Ascending aorta (tissue), 2 donors: Measurements from ENCODE around the gene CCNI. TPM values are rescaled to one million over a fixed set of nuclear protein-coding genes. Genes with fewer than 3 reads are reported as not detected.

ENCODE experiments used
- DNase-seq, 2 donors: peaks; one replicate each; pipeline ENCODE4 v3.0.0-alpha.2; 2019; ENCODE audit warnings: low spot score in 2 of 2
- H3K27ac ChIP-seq, 2 donors: fragments of 200-600 bp; sonication (generic); one replicate each; pipeline ENCODE4 v1.5.1; 2016 to 2017; ENCODE audit warnings: mild to moderate bottlenecking in 1 of 2
- H3K27me3 ChIP-seq: fragments of 200-600 bp; sonication (generic); one replicate; pipeline ENCODE4 v1.5.1; 2017
- H3K36me3 ChIP-seq, 2 donors: fragments of 200-600 bp; sonication (generic); one replicate each; pipeline ENCODE4 v1.5.1; 2016
- H3K4me1 ChIP-seq, 2 donors: fragments of 200-600 bp; sonication (generic); one replicate each; pipeline ENCODE4 v1.5.1; 2016 to 2017; ENCODE audit warnings: mild to moderate bottlenecking in 1 of 2
- H3K4me3 ChIP-seq, 2 donors: fragments of 200-600 bp; sonication (generic); one replicate each; pipeline ENCODE4 v1.5.1; 2016 to 2017; ENCODE audit warnings: mild to moderate bottlenecking in 1 of 2
- H3K9me3 ChIP-seq, 2 donors: fragments of 200-600 bp; sonication (generic); one replicate each; pipeline ENCODE4 v1.5.1; 2016
- CTCF ChIP-seq, 3 experiments: fragments of 200-600 bp in 2 of 3; fragments of 450-650 bp in 1 of 3; sonication (generic) in 2 of 3; IDR thresholded peaks; one replicate each; pipeline ENCODE4 v1.5.1; 2016 to 2019; ENCODE audit warnings: antibody characterized with exemption in 3 of 3, mild to moderate bottlenecking in 1 of 3, moderate library complexity in 1 of 3
- intact Hi-C: fragments of 100-400 bp; cut with DNase I; formaldehyde crosslinking; loops from one replicate; pipeline ENCODE4 v1.15.1; 2023
- total RNA-seq: library from RNA; depleted of rRNA; stranded (reverse); fragments of >200 nt; gene quantifications from one replicate; pipeline ENCODE4 v1.1.0, GENCODE V29; 2016

CCNI gene
- total RNA-seq, 1 donor from 2014 or later: 140 TPM

- intact Hi-C loops: loop anchor here (5.0 to 10.0 kb wide), 2 partner anchors 644 to 1357 kb away; partner anchors contain the start of genes SHROOM3 and USO1
- TF ChIP-seq CTCF (IDR thresholded peaks at IDR 0.05): no peak
Measured at GRCh38 chr4:77079281-77079680, 3.5 kb upstream of the CCNI start.

GRCh38 chr4:77078401-77078800, 2.6 kb upstream of the CCNI start:
- Histone ChIP-seq H3K36me3 (no peaks in the 10 kb centered on the region), H3K9me3 (no peaks in the 10 kb centered on the region), H3K27ac (no peak overlapping the region), H3K4me1 (peaks cover 0 to 4% of the 10 kb centered on the region in 2 donors), H3K4me3 (no peak overlapping the region), H3K27me3 (no peaks in the 10 kb centered on the region)
- no peak for DNase-seq
- intact Hi-C loops: loop anchor here (5.0 to 10.0 kb wide), 2 partner anchors 644 to 1356 kb away; partner anchors contain the start of genes SHROOM3 and USO1
- no peak for TF ChIP-seq CTCF (IDR thresholded peaks at IDR 0.05)

More at GRCh38 chr4:77079281-77079680, 3.5 kb upstream of the CCNI start:
- H3K4me1 ChIP-seq: peaks cover 0 to 4% of the 10 kb centered on the region in 2 donors
- H3K4me3 ChIP-seq: no peak overlapping the region
- H3K27me3 ChIP-seq: no peaks in the 10 kb centered on the region
- no peaks in the 10 kb centered on the region for H3K36me3 ChIP-seq
- no peak overlapping the region for H3K27ac ChIP-seq
- no peaks in the 10 kb centered on the region for H3K9me3 ChIP-seq
- no peak for DNase-seq

- Histone ChIP-seq H3K27me3 (no peaks in the 10 kb centered on the region), H3K9me3 (no peaks in the 10 kb centered on the region), H3K36me3 (no peaks in the 10 kb centered on the region), H3K4me1 (peaks cover 0 to 4% of the 10 kb centered on the region in 2 donors), H3K4me3 (peak overlapping the region; percentile 88 to 97), H3K27ac (peak overlapping the region; percentile 99 to 100)
- intact Hi-C loops: loop anchor here (1.0 to 10.0 kb wide), 4 partner anchors 27 to 1355 kb away; partner anchors contain the start of genes SHROOM3 and USO1
- no peak for DNase-seq
- no peak for TF ChIP-seq CTCF (IDR thresholded peaks at IDR 0.05)
Measured at GRCh38 chr4:77076889-77077635, 1.3 kb upstream of the CCNI start.

- H3K4me3 ChIP-seq: peak overlapping the region; percentile 88 to 97
- H3K27ac ChIP-seq: peak overlapping the region; percentile 99 to 100
- intact Hi-C loops: loop anchor here (2.0 to 10.0 kb wide), 3 partner anchors 20 to 1353 kb away; partner anchors contain the start of genes SHROOM3 and USO1
- no peaks in the 10 kb centered on the region for H3K36me3 ChIP-seq
- peak; percentile 49 to 87 for DNase-seq
- TF ChIP-seq CTCF (IDR thresholded peaks at IDR 0.05): no peak
- no peaks in the 10 kb centered on the region for H3K27me3 ChIP-seq
- no peaks in the 10 kb centered on the region for H3K9me3 ChIP-seq
- peaks cover 4 to 7% of the 10 kb centered on the region in 2 donors for H3K4me1 ChIP-seq
Measured at GRCh38 chr4:77074981-77075855, 571 bp downstream of the CCNI start.

DNA sequence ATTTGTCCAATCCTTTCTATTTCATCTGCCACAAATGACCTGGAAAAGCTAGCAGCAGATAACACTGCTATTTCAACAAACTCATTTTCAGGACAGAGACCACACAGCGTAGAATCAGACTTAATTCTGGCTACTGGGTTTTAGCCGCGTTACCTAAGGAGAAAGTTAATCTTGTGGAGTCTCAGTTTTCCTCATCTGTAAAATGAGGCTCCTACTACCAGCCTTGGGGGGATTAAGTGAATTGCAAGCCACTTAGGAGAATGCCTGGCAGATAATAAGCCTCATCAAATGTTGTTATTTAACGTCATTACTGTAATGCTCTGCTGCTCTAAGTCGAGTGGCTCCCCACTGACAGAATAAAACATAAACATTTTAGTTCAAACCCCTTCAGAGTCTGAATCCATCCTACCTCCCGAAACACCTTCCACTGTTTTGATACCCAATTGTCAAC, 1.4 kb downstream of the CCNI start:
- intact Hi-C loops: loop anchor here (2.0 to 10.0 kb wide), 2 partner anchors 20 to 640 kb away; partner anchors contain the start of gene SHROOM3
- Histone ChIP-seq H3K4me1 (peaks cover 4 to 7% of the 10 kb centered on the region in 2 donors), H3K4me3 (peak overlapping the region; percentile 88 to 97), H3K36me3 (no peaks in the 10 kb centered on the region), H3K27ac (peak overlapping the region; percentile 99 to 100), H3K9me3 (no peaks in the 10 kb centered on the region), H3K27me3 (no peaks in the 10 kb centered on the region)
- TF ChIP-seq CTCF (IDR thresholded peaks at IDR 0.05): no peak
- no peak for DNase-seq
